Activated CD8-positive, alpha-beta memory T cell treated with anti-CD3 and anti-CD28 coated beads, Interleukin-2, amount 50 U/mL, for 1 hour (primary cell): ENCODE data around the gene FBN3.

Experiments
- DNase-seq: peaks from one replicate; pipeline ENCODE4 v3.0.0-alpha.2; 2020; ENCODE audit errors: extremely low read depth

Gene FBN3

DNA sequence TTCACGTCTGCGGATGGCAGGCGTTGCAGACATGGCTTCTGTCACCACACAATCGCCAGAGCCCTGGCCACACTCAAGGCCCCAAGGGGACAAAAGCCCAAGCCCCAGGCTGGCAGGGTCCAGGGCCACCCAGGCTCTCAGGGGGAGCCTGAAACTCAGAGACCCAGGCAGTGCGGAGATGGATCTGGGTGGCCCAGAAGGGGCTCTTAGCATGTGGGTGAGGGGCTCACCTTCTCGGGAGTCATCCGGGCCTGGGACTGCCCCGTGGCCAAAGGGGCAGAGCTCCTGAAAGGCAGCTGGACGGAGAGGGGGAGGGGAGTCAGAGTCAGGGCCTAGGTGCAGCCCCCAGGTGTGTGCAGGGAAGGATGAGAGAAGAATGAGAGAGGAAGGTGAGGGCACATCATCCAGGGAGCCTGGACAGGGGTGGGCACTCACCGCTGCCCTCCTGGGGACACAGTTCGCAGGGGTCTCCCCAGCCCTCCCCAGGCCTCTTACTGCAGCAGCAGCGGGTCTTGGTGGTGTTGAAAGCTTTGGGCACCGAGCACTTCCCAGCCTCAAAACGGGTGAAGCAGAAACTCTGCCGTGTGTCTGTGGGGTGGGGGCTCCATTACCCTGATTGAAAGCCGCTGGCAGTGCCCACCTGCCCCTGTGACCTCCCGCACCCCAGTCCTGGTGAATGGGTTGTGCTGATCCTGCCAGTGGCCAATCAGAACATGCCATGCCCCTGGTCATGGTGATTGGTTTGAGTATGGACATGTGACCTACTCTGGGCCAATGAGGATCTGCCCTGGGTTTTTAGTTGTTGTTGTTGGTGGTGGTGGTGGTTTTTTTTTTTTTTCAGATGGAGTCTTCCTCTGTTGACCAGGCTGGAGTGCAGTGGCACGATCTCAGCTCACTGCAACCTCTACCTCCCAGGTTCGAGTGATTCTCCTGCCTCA, 59.5 kb downstream of the FBN3 start:
- DNase-seq, result no peak

GRCh38 chr19:8088752-8089663, 60.4 kb downstream of the FBN3 start:
- no peak for DNase-seq

GRCh38 chr19:8087876-8088275, 61.5 kb downstream of the FBN3 start:
- DNase-seq, result no peak

- DNase-seq, result no peak
These were observed 62.5 kb downstream of the FBN3 start for GRCh38 chr19:8086849-8087248.

DNA sequence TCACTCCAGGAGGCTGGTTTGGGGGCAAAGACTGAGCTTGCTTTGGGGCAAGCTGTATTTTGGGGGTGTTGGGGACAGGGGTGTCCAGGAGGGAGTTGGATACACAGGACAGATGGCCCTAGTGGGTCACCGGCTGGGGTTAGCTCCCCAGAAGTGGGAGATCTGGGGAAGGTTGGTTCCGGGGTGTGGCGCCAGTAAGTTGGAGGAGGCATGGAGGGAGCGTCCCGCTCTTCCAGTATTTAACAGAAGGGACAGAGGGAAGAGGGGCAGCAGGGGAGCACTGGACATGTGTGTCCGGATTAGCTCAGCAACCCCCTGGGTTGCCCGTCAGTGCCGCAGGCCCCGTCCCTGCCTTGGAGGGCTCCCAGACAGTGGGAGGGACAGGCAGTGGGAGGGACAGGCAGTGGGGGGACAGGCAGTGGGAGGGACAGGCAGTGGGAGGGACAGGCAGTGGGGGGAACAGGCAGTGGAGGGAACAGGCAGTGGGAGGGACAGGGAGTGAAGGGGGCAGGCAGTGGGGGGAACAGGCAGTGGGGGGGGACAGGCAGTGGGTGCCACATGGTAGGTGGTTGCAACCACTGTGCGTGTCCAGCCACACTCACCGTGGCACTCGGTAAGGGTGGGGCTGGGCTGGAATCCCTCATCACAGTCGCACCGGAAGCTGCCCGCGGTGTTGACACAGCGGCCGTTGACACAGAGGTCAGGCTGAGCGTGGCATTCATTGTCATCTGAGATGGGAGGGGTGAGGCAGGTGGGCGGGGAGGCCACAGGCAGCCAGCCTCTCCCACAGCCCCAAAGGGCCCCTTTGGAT, 63.6 kb downstream of the FBN3 start:
- no peak for DNase-seq

GRCh38 chr19:8084152-8084551, 65.2 kb downstream of the FBN3 start:
- DNase-seq, result no peak

DNA sequence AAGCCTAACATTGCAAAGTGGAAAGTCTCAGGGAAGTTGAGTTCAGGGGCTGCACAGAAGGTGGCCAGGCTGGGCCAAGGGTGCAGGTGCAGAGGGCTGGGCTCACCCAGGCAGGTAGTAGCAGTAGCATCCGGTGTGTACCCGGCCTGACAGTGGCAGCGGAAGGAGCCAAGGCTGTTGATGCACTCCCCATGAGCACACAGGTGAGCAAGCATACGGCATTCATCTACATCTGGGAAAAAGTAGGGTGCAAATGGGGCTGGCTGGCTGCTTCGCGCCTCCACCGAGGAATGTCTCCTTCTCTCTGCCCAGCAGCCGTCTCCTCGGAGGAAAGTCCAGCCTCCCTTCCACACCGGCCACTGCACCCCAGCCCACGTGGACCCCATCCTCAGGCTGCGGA, 66.3 kb downstream of the FBN3 start:
- DNase-seq, result no peak

- no peak for DNase-seq
These were observed 67.5 kb downstream of the FBN3 start for GRCh38 chr19:8081569-8082550.

- DNase-seq, result no peak
These were observed 68.6 kb downstream of the FBN3 start for GRCh38 chr19:8080832-8081231.

- no peak for DNase-seq
These were observed 69.4 kb downstream of the FBN3 start for GRCh38 chr19:8079988-8080387.

DNA sequence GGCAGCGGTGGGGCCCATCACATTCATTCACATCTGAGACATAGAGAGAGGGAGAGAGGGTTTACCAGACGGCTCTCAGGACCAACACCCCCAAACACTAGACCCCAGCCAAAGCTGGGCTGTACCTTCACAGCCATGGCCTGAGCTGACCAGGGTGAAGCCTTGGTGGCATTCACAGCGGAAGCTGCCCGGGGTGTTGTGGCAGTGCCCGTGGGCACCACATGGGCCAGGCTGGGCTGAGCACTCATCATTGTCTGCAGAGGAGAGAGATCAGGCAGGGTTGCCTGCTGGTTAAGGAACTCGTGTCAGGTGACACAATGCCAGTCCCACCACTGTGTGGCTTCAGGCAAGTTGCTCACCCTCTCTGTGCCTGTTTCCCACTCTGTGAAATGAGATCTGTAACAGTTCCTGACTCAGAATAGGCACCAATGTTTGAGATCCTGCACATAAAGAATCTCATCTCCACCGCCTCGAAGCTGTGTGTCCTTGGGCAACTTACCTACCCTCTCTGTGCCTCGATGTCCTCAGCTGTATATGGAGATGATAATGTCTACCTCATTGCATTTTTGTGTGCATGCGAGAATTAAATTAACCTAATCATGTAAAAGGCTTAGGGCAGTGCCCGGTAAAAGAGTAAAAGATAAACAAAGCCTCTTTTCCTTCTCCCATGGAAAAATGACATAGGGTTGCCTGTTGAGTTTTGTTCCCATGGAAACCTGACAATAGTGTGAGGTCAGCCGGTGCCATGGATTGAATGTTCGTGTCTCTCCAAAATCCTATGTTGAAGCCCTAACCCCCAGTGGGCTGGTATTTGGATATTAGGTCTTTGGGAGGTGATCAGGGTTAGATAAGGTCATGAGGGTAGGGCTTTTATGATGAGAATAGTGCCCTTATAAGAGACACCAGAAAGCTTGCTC, 74.0 kb downstream of the FBN3 start:
- DNase-seq, result no peak

- no peak for DNase-seq
These were observed 74.9 kb downstream of the FBN3 start for GRCh38 chr19:8074501-8074900.

DNA sequence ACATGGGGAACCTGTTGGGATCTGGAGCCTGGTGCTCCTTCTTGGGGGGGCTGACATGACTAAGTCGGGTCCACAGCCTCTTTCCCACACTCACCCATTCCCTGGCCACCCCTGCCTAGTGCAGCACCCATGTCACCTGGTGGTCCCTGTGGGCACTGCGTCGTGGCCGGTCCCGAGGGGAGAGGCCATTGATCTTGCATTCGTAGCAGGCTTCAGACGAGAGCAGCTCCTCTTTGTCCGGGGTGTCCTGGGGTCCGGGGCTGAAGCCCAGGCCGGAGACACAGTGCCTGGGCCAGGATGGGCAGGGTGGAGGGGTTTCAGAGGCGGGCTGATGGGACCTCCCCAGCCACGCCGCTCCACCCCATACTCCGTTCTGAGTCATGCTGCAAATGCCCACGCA, 77.5 kb downstream of the FBN3 start:
- DNase-seq, result no peak

GRCh38 chr19:8069096-8069973, 80.1 kb downstream of the FBN3 start:
- no peak for DNase-seq

DNA sequence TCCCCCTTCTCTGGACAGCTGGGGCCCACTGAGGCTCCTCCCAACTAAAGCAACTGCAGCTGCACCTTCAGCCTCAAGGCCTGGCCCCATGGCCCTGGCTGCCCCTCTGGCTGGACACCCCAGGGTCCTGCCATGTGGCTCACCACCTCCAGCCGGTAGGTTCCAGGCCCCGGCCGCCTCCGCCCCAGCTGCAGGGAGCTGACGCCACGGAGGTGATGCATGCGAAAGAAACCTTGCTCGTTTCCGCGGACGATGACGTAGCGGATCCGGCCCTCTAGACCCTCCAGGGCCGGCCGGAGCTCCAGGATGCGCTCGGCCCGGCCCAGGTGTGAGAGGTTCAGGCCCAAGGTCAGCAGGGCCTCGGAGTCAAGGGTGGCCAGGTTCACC, 83.5 kb downstream of the FBN3 start:
- no peak for DNase-seq

DNA sequence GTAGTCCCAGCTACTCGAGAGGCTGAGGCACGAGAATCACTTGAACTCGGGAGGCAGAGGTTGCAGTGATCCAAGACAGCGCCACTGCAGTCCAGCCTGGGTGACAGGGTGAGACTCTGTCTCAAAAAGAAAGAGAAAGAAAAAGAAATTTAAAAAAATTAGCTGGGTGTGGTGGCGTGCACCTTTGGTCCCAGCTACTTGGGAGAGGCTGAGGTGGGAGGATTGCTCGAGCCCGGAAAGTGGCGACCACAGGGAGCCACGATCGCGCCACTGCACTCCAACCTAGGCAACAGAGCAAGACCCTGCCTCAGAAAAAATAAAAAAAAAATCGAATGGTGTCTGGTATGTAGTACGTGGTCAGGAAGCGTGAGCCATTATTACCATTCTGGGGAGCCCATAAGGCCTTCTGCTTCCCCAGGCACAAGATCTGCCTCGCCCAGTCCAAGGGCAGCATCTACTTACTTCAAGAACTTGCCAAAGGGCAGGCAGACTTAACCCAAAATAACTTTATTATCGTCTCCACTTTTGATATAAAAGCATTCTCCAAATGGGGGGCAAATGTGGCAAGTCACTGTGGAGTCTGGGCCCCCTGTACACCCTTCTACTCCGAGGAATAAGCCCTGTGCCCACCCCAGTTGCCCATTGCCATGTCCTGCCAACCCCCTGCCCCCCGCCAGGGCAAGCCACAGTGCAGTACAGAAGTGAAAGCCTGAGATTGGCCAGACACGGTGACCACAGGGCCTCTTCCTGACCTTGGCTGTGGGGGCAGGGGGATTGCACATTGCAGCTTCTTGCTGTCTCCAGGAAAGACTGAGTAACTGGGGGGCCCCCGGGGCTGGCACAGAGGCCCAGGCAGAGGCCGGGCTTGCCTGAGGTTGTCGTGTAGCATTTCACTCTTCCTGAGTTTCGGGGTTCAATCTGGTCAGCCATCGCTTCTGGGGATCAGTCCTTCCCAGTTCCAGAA, 84.2 kb downstream of the FBN3 start:
- no peak for DNase-seq

DNA sequence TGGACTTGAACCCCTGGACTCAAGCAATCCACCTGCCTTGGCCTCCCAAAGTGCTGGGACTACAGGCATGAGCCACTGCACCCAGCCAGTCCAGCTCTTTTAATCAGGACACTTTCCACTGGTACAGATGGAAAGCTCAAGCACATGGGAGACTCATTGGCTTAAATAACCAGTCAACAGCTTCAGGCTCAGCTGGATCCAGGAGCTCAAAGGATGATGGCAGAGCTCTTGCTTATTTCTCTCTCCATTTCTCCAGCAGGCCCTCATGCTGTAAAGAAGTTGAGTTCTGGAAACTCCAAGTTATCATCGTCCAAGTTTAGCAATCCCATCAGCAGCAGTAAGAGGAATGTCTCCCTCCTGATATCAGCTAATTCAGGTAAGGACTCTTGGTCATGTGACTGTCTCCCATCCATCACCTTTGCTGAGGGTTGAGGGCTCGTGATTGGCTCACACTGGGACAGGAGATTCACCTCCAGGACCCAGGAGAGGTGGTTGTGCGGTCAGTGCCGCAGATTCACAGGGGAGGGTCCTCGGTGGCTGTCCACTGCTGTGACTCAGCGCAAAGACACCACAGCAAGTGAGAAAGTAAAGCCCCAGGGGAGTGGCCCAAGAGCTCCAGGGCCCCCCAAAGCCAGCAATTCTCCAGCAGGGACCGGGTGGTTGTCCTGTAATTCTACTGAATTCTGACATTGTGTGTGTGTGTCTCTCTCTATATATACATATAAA, 91.7 kb downstream of the FBN3 start:
- no peak for DNase-seq
